IMR-90 (cell line): ENCODE measurements around the gene USP20. TPM values are rescaled to one million over a fixed set of nuclear protein-coding genes. Genes with fewer than 3 reads are reported as not detected.

Experiments used
- ATAC-seq: fragments of 200-7000 bp; cut with Tn5 transposase; 2 replicates; pipeline ENCODE4 v1.9.1; 2020; ENCODE audit warnings: low read depth, mild to moderate bottlenecking, moderate library complexity
- BruUV-seq: library from RNA; stranded (reverse); fragments of 400-500 nt; replicated peaks from 2 replicates; lab custom pipeline; 2021; lab: Mats Ljungman, UMichigan
- CTCF ChIA-PET: fragments of 300-600 bp; formaldehyde crosslinking; extraction: SDS; loops from one replicate; lab custom pipeline; 2021; ENCODE audit warnings: antibody characterized with exemption; lab: Yijun Ruan, JAX
- POLR2A ChIA-PET: fragments of 300-600 bp; sonication (Branson Sonifier 250); formaldehyde crosslinking; loops from one replicate; lab custom pipeline; 2022; ENCODE audit warnings: antibody characterized with exemption; ENCODE audit not compliant: unreplicated experiment; lab: Charles Lee
- DNase-seq: peaks from one replicate; pipeline ENCODE4 v3.0.0; 2013
- H2AFZ ChIP-seq: replicated peaks from 2 replicates; pipeline ENCODE3; 2013; ENCODE audit warnings: low read length, mild to moderate bottlenecking; ENCODE audit not compliant: poor library complexity
- H2AK5ac ChIP-seq: 2 replicates; pipeline ENCODE4 v1.6.1; 2013; ENCODE audit warnings: low read depth, low read length, inconsistent platforms
- H2AK9ac ChIP-seq: replicated peaks from 2 replicates; pipeline ENCODE3; 2013; ENCODE audit warnings: mild to moderate bottlenecking, low read depth, low read length, moderate library complexity; ENCODE audit not compliant: poor library complexity
- H2BK120ac ChIP-seq: 2 replicates; pipeline ENCODE4 v1.6.1; 2013; ENCODE audit warnings: low read depth, low read length, inconsistent platforms
- H2BK15ac ChIP-seq: 3 replicates; pipeline ENCODE4 v1.6.1; 2013; ENCODE audit warnings: low read depth, low read length, inconsistent platforms
- H2BK20ac ChIP-seq: 2 replicates; pipeline ENCODE4 v1.6.1; 2013; ENCODE audit warnings: low read depth, mild to moderate bottlenecking, inconsistent platforms, low read length, moderate library complexity
- H2BK5ac ChIP-seq: 2 replicates; pipeline ENCODE4 v1.6.1; 2013; ENCODE audit warnings: mild to moderate bottlenecking, low read depth, low read length, inconsistent platforms; ENCODE audit not compliant: poor library complexity, severe bottlenecking
- H3K14ac ChIP-seq: replicated peaks from 2 replicates; pipeline ENCODE4 v1.6.1; 2013; ENCODE audit warnings: low read depth, low read length, inconsistent platforms
- H3K18ac ChIP-seq: 2 replicates; pipeline ENCODE4 v1.6.1; 2013; ENCODE audit warnings: low read depth, low read length, control low read depth
- H3K23ac ChIP-seq: 2 replicates; pipeline ENCODE4 v1.6.1; 2013; ENCODE audit warnings: low read depth, low read length, inconsistent platforms
- H3K27ac ChIP-seq: 2 replicates; pipeline ENCODE4 v1.5.1; 2013; ENCODE audit warnings: mild to moderate bottlenecking, control low read depth, low read length; ENCODE audit not compliant: insufficient read depth
- H3K27me3 ChIP-seq: 2 replicates; pipeline ENCODE4 v1.6.1; 2013; ENCODE audit warnings: low read length; ENCODE audit not compliant: control insufficient read depth, insufficient read depth
- H3K36me3 ChIP-seq: 2 replicates; pipeline ENCODE4 v1.6.1; 2013; ENCODE audit warnings: low read length, mixed read lengths; ENCODE audit not compliant: control insufficient read depth, insufficient read depth
- H3K4ac ChIP-seq: 2 replicates; pipeline ENCODE4 v1.6.1; 2013; ENCODE audit warnings: low read depth, low read length, inconsistent platforms
- H3K4me1 ChIP-seq: 2 replicates; pipeline ENCODE4 v1.6.1; 2013; ENCODE audit warnings: low read length, mixed read lengths; ENCODE audit not compliant: control insufficient read depth, insufficient read depth
- H3K4me2 ChIP-seq: 2 replicates; pipeline ENCODE4 v1.6.1; 2013; ENCODE audit warnings: low read depth, mild to moderate bottlenecking, control low read depth, low read length, moderate library complexity
- H3K4me3 ChIP-seq: 2 replicates; pipeline ENCODE4 v1.5.1; 2013; ENCODE audit warnings: low read depth, mild to moderate bottlenecking, control low read depth, low read length, moderate library complexity; ENCODE audit not compliant: insufficient read depth
- H3K56ac ChIP-seq: 2 replicates; pipeline ENCODE4 v1.6.1; 2013; ENCODE audit warnings: low read length, inconsistent platforms; ENCODE audit not compliant: insufficient read depth; ENCODE audit errors: extremely low read depth
- H3K79me1 ChIP-seq, 2 experiments: 2 replicates each; pipeline ENCODE4 v1.6.1; 2013; ENCODE audit warnings: low read length in 2 of 2, inconsistent platforms in 1 of 2, low read depth in 1 of 2
- H3K9ac ChIP-seq: 2 replicates; pipeline ENCODE4 v1.6.1; 2013; ENCODE audit warnings: low read depth, low read length, control low read depth
- H3K9me1 ChIP-seq: 2 replicates; pipeline ENCODE4 v1.6.1; 2013; ENCODE audit warnings: low read length, inconsistent platforms; ENCODE audit not compliant: insufficient read depth
- H3K9me3 ChIP-seq: 2 replicates; pipeline ENCODE4 v1.6.1; 2013; ENCODE audit warnings: low read length; ENCODE audit not compliant: control insufficient read depth, insufficient read depth
- H4K20me1 ChIP-seq: 2 replicates; pipeline ENCODE4 v1.6.1; 2013; ENCODE audit warnings: low read length, inconsistent platforms; ENCODE audit not compliant: insufficient read depth
- H4K5ac ChIP-seq: 2 replicates; pipeline ENCODE4 v1.6.1; 2013; ENCODE audit warnings: mild to moderate bottlenecking, low read depth, low read length, control low read depth
- H4K8ac ChIP-seq, 2 experiments: 2 replicates each; pipeline ENCODE4 v1.6.1; 2013; ENCODE audit warnings: low read depth in 2 of 2, low read length in 2 of 2, control low read depth in 1 of 2, inconsistent platforms in 1 of 2
- H4K91ac ChIP-seq: 2 replicates; pipeline ENCODE4 v1.6.1; 2013; ENCODE audit warnings: low read depth, low read length, inconsistent platforms; ENCODE audit not compliant: insufficient read depth
- BHLHE40 ChIP-seq: fragments of 150-350 bp; IDR thresholded peaks from 2 replicates; pipeline ENCODE4 v1.6.1; 2016; ENCODE audit warnings: mild to moderate bottlenecking, low read depth, low read length
- CHD1 ChIP-seq: IDR thresholded peaks from 2 replicates; pipeline ENCODE4 v1.6.1; 2012; ENCODE audit warnings: low read depth, low read length, improper control_type of control experiment
- CTCF ChIP-seq: conservative IDR thresholded peaks from 2 replicates; pipeline ENCODE4 v1.5.1; 2012; ENCODE audit warnings: mild to moderate bottlenecking, low read depth, low read length, improper control_type of control experiment
- RAD21 ChIP-seq: IDR thresholded peaks from 2 replicates; pipeline ENCODE4 v1.6.1; 2012; ENCODE audit warnings: low read length, improper control_type of control experiment
- USF2 ChIP-seq: fragments of 150-350 bp; IDR thresholded peaks from 2 replicates; pipeline ENCODE4 v1.6.1; 2017; ENCODE audit warnings: mild to moderate bottlenecking, antibody characterized with exemption, low read length, low read depth
- WGBS, 2 experiments: methylation state at CpG; one replicate each; pipeline versions ENCODE4 v1.1.5 to v1.1.7; 2013; ENCODE audit warnings: missing lambda C conversion rate in 2 of 2; ENCODE audit not compliant: insufficient read length in 1 of 2; ENCODE audit errors: extremely low coverage in 2 of 2; 5-methylcytosine and 5-hydroxymethylcytosine counted together
- dilution Hi-C: fragments of 300-500 bp; cut with HindIII; formaldehyde crosslinking; loops from one replicate; pipeline ENCODE4 v1.14.3; 2018; ENCODE audit warnings: low sequenced_read_pairs; ENCODE audit not compliant: unreplicated experiment
- in situ Hi-C: fragments of 300-500 bp; cut with MboI; formaldehyde crosslinking; loops from 3 replicates; pipeline ENCODE4 v1.14.3; 2019; ENCODE audit warnings: low sequenced_read_pairs, inconsistent platforms, mixed read lengths
- intact Hi-C: fragments of 100-400 bp; cut with micrococcal nuclease; formaldehyde crosslinking; loops from 2 replicates; pipeline ENCODE4 v1.10.0; 2022
- polyA plus RNA-seq, 3 experiments: library from polyadenylated mRNA; depleted of rRNA; stranded (reverse); fragments of >200 nt; gene quantifications; 2 replicates each; pipeline ENCODE4 v1.2.3, GENCODE V29; 2012; ENCODE audit warnings: low replicate concordance in 1 of 3
- total RNA-seq: library from RNA; depleted of rRNA; stranded (reverse); fragments of >200 nt; gene quantifications from 2 replicates; pipeline ENCODE4 v1.2.3, GENCODE V29; 2012
- TF ChIP-seq, protein P1 (sequence below): fragments of 150-350 bp; IDR thresholded peaks from 2 replicates; pipeline ENCODE4 v1.6.1; 2016; ENCODE audit warnings: low read depth, mild to moderate bottlenecking, low read length, moderate library complexity, borderline replicate concordance

The USP20 gene
- total and polyA plus RNA-seq, 2 of the 4 experiments (the other 2 are of a cell fraction) = 3.8 to 21.6 TPM

DNA sequence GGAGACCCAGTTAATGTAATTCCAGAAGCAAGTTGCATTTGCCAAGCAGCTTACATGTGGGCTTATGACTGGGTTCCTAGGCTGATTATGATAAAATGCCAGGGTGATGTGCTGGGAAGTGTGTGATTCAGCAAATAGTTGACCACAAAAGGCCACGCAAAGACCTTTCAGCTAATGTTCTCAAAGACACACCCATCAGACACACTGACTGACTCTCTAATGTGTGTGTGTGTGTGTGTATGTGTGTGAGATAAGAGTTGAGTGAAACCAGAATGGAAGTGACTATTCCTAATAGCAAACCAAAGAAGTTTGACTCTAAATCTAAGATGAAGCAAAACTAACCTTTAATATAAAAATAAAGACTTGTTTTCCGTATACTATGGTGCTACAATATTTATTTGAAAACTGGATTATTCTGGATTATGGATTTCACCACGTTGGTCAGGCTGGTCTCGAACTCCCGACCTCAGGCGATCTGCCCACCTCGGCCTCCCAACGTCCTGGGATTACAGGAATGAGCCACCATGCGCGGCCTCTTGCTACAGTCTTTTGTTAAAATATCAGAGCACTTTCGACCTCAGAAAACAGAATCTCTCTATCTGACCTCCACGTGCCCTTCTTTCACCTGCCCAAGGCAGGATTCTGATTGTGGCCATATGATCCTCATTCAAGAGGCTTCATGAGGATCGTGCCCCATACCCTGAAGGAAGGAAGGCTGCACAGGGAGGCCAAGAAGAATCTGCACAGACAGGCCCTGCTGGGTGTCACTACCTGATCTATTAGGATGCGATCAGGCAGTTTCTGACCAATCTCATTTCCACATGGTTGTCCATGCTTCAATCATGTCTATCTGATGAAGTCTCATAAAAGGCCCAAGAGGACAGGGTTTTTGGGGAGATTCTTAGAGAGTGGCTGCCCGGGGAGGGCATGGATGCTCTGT, 75.6 kb downstream of the USP20 start (continued):
- no peak for TF ChIP-seq CTCF

DNA sequence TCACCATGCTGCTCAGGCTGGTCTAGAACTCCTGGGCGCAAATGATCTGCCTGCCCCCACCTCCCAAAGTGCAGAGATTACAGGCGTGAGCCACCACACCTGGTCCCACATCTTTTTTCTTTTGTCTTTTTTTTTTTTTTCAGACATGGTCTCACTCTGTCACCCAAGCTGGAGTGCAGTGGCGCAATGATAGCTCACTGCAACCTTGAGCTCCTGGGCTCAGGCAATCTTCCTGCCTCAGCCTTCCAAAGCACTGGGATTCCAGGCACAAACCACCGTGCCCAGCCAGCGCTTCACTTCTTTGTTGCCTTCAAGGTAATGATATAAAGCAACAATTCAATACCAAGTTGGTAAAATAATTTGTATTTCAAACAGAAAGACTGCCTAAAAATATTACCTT, 78.8 kb downstream of the USP20 start:
- Histone ChIP-seq H4K91ac (no peak overlapping the region), H4K20me1 (no peaks in the 10 kb centered on the region), H3K36me3 (peaks cover 4% of the 10 kb centered on the region), H3K4me2 (no peak overlapping the region), H2AK5ac (no peak overlapping the region), H3K4ac (no peak overlapping the region), H2BK5ac (no peak overlapping the region), H2AK9ac (no peak overlapping the region), H3K9me1 (peaks cover 6% of the 10 kb centered on the region; the same call in 1 of the 2 replicates), H2BK120ac (no peak overlapping the region), H3K79me1 (no peaks in the 10 kb centered on the region), H4K8ac (no peak overlapping the region), H3K27ac (no peak overlapping the region), H3K14ac (no peak overlapping the region), H3K9me3 (no peaks in the 10 kb centered on the region), H3K23ac (no peak overlapping the region), H4K5ac (no peak overlapping the region), H3K9ac (no peak overlapping the region), H3K4me1 (peaks cover 4% of the 10 kb centered on the region), H3K27me3 (no peaks in the 10 kb centered on the region), H2AFZ (no peak overlapping the region), H3K56ac (no peak overlapping the region), H3K18ac (no peak overlapping the region), H2BK20ac (no peak overlapping the region), H2BK15ac (no peak overlapping the region), H3K4me3 (no peak overlapping the region)
- BruUV-seq = no TSS peak
- ATAC-seq (no peak), DNase-seq (no peak)
- intact Hi-C loops (no loop called here), dilution Hi-C loops (no loop called here), in situ Hi-C loops (no loop called here)
- no peak for TF ChIP-seq CHD1
- no peak for TF ChIP-seq BHLHE40
- TF ChIP-seq USF2 = no peak
- TF ChIP-seq, protein P1, sequence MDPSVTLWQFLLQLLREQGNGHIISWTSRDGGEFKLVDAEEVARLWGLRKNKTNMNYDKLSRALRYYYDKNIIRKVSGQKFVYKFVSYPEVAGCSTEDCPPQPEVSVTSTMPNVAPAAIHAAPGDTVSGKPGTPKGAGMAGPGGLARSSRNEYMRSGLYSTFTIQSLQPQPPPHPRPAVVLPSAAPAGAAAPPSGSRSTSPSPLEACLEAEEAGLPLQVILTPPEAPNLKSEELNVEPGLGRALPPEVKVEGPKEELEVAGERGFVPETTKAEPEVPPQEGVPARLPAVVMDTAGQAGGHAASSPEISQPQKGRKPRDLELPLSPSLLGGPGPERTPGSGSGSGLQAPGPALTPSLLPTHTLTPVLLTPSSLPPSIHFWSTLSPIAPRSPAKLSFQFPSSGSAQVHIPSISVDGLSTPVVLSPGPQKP = no peak
- no peak for TF ChIP-seq RAD21
- WGBS, 2 experiments = 100% methylated on average over 2 of the region's 5 CpGs; no CpG with 5 or more reads in 1 of the 2 experiments
- CTCF ChIA-PET = interaction anchor here (1.0 to 1.6 kb wide), 2 partner anchors 19 to 22 kb away, joined by 3 to 4 read pairs; no protein-coding TSS in a partner anchor
- POLR2A ChIA-PET = no interaction called here
